Nephron (organoid): ENCODE results near the gene DNAH9.

Experiments used
- H3K27ac Mint-ChIP-seq, 3 experiments: 2 replicates each; pipeline ENCODE4 v1.8.0; 2020; ENCODE audit warnings: mixed read lengths in 3 of 3, mild to moderate bottlenecking in 2 of 3, moderate library complexity in 1 of 3
- H3K27me3 Mint-ChIP-seq: 2 replicates; pipeline ENCODE4 v1.8.0; 2021; ENCODE audit warnings: low read depth, mild to moderate bottlenecking, moderate library complexity, mixed read lengths
- H3K36me3 Mint-ChIP-seq: 2 replicates; pipeline ENCODE4 v1.8.0; 2020; ENCODE audit warnings: low read depth, mixed read lengths
- H3K4me1 Mint-ChIP-seq: 2 replicates; pipeline ENCODE4 v1.8.0; 2020; ENCODE audit warnings: mixed read lengths
- H3K4me3 Mint-ChIP-seq, 3 experiments: 2 replicates each; pipeline ENCODE4 v1.8.0; 2020; ENCODE audit warnings: mild to moderate bottlenecking in 3 of 3, mixed read lengths in 3 of 3, moderate library complexity in 2 of 3
- H3K9me3 Mint-ChIP-seq: 2 replicates; pipeline ENCODE4 v1.8.0; 2020; ENCODE audit warnings: mixed read lengths
- TF ChIP-seq, protein P1 (sequence below), 3 experiments: fragments of 200-600 bp; sonication (generic); IDR thresholded peaks; one replicate each; pipeline ENCODE4 v1.5.0; 2021; ENCODE audit warnings: antibody characterized with exemption in 3 of 3; ENCODE audit not compliant: unreplicated experiment in 3 of 3

DNAH9 gene

DNA sequence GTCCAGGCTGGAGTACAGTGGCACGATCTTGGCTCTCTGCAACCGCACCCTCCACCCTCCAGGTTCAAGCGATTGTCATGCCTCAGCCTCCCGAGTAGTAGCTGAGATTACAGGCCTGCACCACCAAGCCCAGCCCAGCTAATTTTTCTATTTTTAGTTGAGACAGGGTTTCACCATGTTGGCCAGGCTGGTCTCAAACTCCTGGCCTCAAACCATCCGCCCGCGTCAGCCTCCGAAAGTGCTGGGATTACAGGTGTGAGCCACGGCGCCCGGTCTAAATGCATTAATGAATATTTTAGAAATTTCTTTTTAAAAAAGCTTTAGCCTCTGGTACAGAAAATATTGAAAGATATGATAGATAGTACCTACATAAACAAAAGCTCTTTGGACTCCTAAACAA is 95.0 kb downstream of the DNAH9 start:
- H3K9me3 Mint-ChIP-seq = no peaks in the 10 kb centered on the region

DNA sequence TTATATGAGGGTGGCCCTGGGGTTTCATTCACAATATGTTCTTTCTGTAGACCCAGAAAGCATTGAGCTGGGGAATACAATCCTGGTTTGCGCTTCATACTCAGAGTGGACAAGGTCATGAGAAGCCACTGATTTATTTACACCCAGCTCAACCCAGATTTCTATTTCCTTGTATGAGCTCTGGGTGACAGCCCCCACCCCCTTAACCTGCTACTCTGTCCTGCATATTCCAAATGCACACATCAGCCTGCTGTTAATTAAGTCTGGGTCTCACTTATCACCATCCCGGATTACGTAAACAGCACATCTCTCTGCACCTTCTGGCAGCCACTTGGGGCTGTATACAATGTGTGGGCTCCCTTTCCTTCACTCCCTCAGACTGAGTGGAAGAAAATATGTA is 102.4 kb downstream of the DNAH9 start:
- H3K4me3 Mint-ChIP-seq = no peak overlapping the region

More for the DNA sequence above, 95.0 kb downstream of the DNAH9 start:
- H3K27ac Mint-ChIP-seq = no peak overlapping the region
- H3K4me3 Mint-ChIP-seq = no peak overlapping the region
- H3K36me3 Mint-ChIP-seq = no peaks in the 10 kb centered on the region
- TF ChIP-seq, protein P1, sequence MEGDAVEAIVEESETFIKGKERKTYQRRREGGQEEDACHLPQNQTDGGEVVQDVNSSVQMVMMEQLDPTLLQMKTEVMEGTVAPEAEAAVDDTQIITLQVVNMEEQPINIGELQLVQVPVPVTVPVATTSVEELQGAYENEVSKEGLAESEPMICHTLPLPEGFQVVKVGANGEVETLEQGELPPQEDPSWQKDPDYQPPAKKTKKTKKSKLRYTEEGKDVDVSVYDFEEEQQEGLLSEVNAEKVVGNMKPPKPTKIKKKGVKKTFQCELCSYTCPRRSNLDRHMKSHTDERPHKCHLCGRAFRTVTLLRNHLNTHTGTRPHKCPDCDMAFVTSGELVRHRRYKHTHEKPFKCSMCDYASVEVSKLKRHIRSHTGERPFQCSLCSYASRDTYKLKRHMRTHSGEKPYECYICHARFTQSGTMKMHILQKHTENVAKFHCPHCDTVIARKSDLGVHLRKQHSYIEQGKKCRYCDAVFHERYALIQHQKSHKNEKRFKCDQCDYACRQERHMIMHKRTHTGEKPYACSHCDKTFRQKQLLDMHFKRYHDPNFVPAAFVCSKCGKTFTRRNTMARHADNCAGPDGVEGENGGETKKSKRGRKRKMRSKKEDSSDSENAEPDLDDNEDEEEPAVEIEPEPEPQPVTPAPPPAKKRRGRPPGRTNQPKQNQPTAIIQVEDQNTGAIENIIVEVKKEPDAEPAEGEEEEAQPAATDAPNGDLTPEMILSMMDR (IDR thresholded peaks at IDR 0.05; ENCODE audit: unreplicated experiment in 3 of 3) = no peak
- H3K27me3 Mint-ChIP-seq = no peaks in the 10 kb centered on the region
- H3K4me1 Mint-ChIP-seq = no peaks in the 10 kb centered on the region

DNA sequence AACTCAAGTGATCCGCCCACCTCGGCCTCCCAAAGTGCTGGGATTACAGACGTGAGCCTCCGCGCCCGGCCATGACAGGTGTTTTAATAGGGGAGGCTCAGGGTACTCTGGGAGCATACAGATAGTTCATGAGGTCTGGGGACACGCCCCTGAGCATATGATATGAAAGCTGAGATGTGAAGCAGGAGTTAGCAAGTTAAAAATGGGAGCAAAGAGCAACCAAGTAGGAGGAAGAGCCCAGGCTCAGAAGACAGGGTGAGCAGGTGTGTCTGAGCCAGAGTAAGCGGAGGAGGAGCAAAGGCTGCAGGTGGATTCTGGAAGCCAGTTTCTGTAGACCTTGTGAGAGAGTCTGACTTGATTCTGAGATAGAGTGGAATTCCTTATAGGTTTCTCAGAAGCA is 103.6 kb downstream of the DNAH9 start:
- H3K4me3 Mint-ChIP-seq = no peak overlapping the region
- H3K4me1 Mint-ChIP-seq = no peaks in the 10 kb centered on the region
- H3K36me3 Mint-ChIP-seq = no peaks in the 10 kb centered on the region
- peaks cover 10% of the 10 kb centered on the region for H3K27me3 Mint-ChIP-seq
- TF ChIP-seq, protein P1 (IDR thresholded peaks at IDR 0.05; ENCODE audit: unreplicated experiment in 3 of 3) = no peak
- H3K27ac Mint-ChIP-seq = no peak overlapping the region
- no peaks in the 10 kb centered on the region for H3K9me3 Mint-ChIP-seq

More for the DNA sequence above, 102.4 kb downstream of the DNAH9 start:
- H3K27me3 Mint-ChIP-seq = peaks cover 3% of the 10 kb centered on the region
- H3K27ac Mint-ChIP-seq = no peak overlapping the region
- no peaks in the 10 kb centered on the region for H3K9me3 Mint-ChIP-seq
- H3K4me1 Mint-ChIP-seq = no peaks in the 10 kb centered on the region
- H3K36me3 Mint-ChIP-seq = no peaks in the 10 kb centered on the region
- TF ChIP-seq, protein P1 (IDR thresholded peaks at IDR 0.05; ENCODE audit: unreplicated experiment in 3 of 3) = no peak

DNA sequence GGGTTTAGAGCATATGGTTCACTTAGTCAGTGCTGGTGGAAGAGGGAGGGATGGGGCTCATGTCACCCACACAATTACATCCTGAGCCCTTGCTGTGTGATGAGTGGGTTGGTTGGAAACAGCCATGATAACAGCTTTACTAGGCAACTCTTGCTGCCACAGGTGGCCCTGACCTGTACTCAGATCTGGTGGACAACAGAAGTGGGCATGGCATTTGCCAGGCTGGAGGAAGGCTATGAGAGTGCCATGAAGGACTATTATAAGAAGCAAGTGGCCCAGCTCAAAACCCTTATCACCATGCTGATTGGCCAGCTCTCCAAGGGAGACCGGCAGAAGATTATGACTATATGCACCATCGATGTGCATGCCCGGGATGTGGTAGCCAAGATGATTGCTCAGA is 105.8 kb downstream of the DNAH9 start:
- TF ChIP-seq, protein P1 (IDR thresholded peaks at IDR 0.05; ENCODE audit: unreplicated experiment in 3 of 3) = no peak
- Mint-ChIP-seq H3K36me3 (no peaks in the 10 kb centered on the region), H3K4me3 (no peak overlapping the region), H3K27me3 (peaks cover 14% of the 10 kb centered on the region), H3K4me1 (no peaks in the 10 kb centered on the region), H3K27ac (no peak overlapping the region), H3K9me3 (no peaks in the 10 kb centered on the region)

DNA sequence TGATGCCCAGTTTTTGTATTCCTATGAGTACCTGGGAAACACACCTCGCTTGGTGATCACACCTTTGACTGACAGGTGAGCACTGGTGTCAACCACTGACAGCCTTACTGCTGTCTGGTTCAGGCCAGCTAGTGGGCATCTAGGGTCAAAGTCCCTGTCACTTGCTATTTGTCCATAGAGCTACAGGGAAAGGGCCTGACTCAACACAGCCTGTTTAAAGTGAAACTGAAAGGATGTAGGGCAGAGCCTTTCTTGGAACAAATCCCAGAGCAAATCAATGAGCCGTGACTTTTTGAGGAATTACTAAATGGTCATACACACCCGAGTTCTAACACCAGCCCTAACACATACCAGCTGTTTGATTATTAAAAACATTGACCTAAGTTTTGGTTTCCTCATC is 106.8 kb downstream of the DNAH9 start:
- H3K9me3 Mint-ChIP-seq = no peaks in the 10 kb centered on the region

DNA sequence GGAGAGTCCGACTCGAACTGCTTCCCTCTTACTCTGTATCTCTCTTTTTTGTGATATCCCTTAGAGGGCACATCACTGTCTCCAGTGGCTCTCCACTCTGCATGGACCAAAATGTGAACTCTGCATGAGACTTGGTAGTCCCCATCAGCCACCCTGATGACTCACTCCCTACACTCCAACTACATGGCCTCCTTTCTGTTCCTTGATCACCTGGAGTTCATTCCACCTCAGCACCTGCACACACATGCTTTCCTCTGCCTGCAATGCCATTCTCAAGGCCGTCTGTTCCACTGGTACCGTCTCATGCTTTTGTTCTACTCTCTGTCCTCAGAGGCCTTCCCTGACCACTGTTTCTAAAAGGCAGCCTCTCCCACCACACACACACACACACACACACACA is 109.3 kb downstream of the DNAH9 start:
- TF ChIP-seq, protein P1 (IDR thresholded peaks at IDR 0.05; ENCODE audit: unreplicated experiment in 3 of 3) = no peak
- no peaks in the 10 kb centered on the region for H3K4me1 Mint-ChIP-seq
- H3K27me3 Mint-ChIP-seq = peaks cover 11% of the 10 kb centered on the region
- H3K4me3 Mint-ChIP-seq = no peak overlapping the region
- no peaks in the 10 kb centered on the region for H3K36me3 Mint-ChIP-seq
- H3K27ac Mint-ChIP-seq = no peak overlapping the region
- no peaks in the 10 kb centered on the region for H3K9me3 Mint-ChIP-seq

More for the DNA sequence above, 106.8 kb downstream of the DNAH9 start:
- Mint-ChIP-seq H3K4me3 (no peak overlapping the region), H3K27ac (peak overlapping the region in 1 of 3 experiments; percentile 1), H3K36me3 (no peaks in the 10 kb centered on the region), H3K4me1 (no peaks in the 10 kb centered on the region), H3K27me3 (peaks cover 14% of the 10 kb centered on the region)
- TF ChIP-seq, protein P1 (IDR thresholded peaks at IDR 0.05; ENCODE audit: unreplicated experiment in 3 of 3) = no peak
